Superior temporal gyrus (tissue), 1 donor: ENCODE results near the gene DNAJB5.
"Not testable (repeated sequence)": the region's sequence is repeated elsewhere in the genome, so short reads cannot be mapped to it uniquely, and the experiment has no call there.

Experiments
- DNase-seq: peaks from one replicate; pipeline ENCODE4 v3.0.0-alpha.2; 2016; ENCODE audit errors: extremely low spot score

The DNAJB5 gene

DNA sequence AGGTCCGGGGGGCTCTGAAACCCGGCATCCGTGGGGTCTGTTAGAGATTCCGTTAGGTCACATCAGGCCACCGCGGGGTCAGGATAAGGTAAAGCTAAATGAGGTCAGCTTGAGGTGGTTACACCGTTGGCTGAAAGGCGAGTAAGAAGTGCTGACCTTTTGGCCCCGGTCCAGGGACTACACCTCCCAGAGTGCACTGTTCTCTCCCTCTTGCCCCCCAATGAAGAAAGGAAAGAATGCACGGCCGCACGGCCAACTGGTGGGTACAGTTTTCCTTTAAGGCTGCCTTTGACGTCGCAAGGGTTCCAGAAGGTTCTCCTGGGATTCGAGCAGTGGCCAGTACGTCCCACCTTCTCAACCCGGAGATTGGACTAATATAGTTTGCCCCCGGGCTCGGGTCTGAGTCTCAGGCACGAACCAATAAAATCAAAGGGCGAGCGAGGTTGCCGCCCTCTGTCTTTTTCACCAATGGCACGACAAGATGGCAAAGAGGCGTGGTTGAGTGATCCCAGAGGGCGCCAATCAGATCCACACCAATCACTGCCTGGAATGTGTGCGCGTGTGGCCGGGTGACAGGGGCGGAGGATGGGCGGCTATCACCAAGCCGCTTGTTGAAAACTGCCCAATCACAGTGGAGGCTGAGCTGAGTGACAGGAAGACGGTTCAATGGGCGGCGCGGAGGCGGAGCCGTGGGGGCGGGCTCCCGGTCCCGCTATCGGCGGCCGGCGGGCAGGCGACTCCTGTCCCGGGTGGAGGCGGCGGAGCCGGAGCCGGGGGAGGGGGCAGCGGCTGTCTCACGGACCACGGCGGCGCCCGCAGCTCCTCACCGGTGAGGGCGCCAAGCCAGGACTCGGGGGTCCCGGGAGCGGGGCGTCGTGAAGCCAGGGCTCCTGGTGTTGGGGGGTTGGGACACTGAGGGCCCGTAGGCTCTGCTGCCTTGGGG, at the start of gene DNAJB5:
TSS of gene DNAJB5 (plus strand) at position 743 of the 943 bp plus-strand sequence. CDS start 886 bp downstream, outside the sequence.
- peak; percentile 100 for DNase-seq

DNA sequence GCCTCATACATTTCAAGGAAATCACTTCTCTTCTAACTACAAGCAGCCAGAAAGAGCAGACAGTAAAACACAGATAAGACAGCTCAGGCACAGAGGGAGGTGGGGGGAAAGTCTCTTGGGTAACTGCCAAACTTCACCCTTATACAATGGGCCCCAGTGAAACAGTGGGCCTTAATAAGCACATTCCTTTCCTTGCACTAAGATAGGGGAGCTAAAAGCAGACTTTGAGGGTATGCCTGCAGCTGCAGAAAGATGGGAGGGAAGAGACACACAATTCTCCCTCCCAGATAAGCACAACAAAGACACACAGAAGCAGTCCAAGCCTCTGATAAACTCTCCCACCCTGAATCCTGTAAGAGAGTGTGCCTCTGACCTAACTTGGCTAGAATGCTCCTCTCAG, 49.6 kb upstream of the DNAJB5 start:
- not testable (repeated sequence) for DNase-seq

DNA sequence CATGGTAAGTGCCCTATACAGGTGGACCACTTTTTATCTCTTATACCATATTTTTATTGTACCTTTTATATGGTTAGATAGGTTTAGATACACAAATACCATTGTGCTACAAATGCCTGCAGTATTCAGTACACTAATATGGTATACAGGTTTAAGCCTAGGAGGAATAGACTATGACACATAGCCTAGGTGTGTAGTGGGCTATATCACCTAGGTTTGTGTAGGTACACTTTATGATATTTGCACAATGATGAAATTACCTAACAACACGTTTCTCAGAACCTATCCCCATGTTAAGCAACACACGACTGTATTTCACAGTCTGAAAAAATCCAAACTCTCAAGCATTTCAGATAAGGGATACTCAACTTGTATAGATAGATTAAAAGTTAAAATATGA, 41.1 kb upstream of the DNAJB5 start:
- DNase-seq: no peak

DNA sequence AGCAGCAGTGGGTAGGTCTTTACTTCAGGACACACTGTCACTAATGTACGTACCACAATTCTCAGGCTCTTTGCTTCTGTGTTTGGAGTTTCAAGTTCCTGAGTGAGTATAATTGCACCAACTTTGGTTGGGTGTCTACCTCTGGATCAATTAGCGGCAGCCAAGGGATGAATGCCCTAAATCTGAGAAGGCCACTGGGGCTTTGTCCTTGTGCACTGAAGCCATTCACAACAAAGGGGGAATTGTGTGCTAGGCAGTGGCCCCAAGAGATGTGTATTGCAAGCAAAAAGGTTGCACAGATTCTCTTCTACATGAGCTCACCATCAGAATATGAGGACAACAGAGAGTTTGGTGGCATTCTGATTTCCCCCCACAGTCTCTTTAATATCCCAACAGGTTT, 35.3 kb upstream of the DNAJB5 start:
- DNase-seq: peak; percentile 24

DNA sequence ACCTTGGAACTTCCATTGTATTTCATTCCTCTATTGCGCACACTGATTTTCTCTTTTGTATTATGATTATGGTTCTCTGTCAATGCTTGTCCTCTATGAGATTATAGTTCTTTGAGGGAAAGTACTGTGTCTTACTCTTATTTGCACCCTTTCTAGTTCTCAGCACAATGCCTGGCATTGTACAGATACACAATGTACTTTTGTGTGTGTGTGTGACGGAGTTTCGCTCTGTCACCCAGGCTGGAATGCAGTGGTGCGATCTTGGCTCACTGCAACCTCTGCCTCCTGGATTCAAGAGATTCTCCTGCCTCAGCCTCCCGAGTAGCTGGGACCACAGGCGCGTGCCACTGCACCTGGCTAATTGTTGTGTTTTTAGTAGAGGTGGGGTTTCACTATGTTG, 33.5 kb upstream of the DNAJB5 start:
- not testable (repeated sequence) for DNase-seq

DNA sequence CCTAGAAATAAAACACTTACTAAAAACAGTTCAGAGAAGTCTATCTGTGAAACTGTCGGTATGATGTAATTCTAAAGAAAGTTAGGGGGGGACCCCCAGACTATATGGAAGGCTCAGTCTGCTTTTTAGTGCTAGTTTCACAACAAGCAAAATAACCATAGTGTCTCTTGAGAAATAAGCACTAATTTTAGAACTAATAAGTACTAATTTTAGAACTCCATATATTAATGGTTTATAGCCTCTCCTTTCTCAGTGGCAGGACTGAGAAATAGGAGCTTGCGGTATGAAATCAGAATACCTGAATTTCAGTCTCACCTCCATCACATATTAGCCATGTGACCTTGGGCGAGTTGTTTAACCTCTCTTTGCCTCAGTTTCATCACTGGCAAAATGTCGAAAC, 32.9 kb upstream of the DNAJB5 start:
- DNase-seq: no peak

DNA sequence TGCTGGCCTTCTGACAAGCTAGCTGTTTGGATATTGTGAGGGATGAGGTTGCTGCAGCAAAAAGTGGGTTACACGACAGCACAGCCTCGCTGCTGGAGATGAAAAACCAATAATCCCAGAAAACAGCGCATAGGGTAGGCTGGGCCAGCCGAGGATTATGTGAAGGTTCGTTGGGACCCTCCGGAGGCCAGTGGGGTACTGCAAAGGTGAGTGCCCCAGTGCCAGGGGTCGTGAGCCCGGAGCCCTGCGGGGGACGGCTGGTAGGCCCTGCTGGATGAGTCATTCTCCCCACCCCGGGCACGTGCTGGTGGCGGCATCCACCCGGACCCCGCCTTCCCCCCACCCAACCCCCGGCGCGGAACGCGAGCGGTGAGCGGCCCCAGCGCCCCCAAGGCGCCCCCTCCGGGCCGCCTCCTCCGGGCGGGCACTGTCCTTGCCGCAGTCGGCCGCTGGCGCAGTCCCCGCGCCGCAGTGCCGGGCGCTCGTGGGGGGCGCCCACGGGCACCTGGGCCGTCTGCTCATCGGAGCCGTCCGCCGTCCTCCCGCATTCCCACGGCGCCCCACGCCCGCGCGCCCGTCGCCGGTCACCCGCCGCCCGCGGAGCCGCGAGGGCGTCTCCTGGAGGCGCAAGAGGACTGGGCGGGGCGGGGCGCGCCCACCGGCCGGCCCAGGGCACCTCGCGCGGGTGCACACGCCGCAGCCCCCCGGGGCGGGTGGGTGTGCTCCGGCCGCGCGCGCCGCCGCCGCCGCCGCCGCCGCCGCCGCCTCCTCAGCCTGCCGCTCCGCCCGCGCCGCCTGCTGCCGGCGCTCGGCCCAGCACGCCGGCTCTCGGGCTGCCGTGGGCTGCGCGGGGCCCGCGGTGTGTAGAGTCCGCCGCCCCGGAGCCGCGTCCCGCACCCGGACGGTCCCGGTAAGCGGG, 31.8 kb upstream of the DNAJB5 start, which contains the start of gene PHF24:
TSS of gene PHF24 (plus strand) at position 794 of the 919 bp plus-strand sequence. CDS start 13,014 bp downstream, outside the sequence.
- DNase-seq: peak; percentile 37

DNA sequence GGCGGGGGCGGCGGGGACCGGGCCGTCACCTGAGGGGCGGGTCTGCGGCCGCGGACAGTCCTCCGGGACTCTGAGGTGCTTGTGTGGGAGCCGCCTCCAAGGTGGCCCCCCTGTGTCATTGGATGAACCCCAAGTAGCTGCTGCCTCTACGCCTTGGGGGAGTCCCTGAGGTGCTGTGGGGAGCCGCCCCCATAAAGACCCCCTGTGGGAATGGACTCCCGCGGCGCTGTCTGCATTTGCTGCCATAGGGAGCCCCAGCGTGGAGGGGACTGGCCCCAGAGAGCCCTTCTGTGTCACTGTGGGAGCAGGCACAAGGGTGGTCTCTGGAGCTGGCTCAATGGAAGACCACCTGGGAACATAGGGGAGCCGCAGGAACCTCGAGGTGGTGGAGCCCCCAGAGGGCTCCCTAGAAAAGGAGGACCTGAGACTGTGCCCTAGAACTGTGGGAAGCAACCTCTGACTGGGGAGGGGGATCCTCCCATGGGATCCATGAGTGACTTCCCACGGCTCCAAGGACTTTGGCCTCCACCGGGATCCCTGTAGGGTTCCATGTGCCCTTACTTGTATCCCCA, 31.0 kb upstream of the DNAJB5 start:
- no peak for DNase-seq

DNA sequence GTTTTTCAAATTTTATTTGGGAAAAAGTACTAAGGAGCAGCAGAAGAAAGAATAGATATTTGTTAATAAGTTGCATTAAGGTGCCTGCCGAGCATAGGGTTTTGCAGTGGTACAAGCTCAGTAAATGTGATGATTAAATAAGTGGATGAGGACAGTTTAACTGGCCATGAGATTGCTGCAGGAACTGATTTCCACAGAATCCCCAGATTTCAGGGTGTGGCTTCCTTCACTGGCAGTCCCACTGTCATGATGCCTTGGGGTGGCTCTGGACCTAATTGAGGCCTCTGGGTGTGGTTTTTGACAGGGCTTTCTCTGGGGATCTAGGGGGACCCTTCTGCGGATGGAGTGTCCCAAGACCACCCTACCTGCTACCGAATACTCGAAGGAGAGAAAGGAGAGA, 30.1 kb upstream of the DNAJB5 start:
- no peak for DNase-seq

DNA sequence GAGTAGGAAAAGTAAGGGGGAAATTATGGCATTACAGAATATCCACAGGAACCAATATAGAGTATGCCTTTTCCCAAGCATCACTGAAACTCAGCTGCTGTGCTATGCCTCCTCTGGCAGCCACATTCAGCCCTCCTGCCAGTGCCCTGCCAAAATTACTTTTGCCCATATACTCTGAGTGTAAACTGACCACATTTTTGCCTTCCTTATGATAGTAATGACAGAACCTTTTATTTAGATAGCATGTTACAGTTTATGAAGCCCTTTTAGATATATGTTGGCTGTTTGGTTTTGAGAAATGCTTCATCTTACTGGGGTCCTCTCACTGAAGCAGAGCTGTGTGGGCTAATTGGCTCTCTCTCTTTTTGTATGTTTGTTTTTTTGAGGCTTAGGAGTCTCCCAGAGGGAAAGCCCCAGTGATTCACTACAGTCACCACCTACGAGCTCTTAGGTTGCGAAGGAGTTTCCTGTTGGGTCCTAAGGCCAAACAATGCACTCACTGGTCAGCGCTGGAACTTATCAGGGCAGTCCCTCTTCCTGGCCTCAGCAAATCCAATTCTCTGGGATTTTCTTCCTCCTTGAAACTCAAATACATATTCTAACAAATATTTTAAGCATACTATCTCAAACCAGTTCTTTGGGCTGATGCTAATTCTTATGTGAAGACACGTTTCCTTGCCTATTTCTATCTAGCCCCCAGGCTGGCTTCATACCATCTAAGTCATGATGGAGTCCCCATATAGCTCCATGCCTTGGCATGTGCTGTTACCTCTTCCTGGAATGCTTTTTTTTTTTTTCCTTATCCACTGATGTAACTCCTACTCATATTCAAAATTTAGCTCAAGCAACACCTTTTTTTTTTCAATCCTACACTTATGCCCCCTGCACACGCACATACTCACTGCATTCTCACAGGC, 27.7 kb upstream of the DNAJB5 start:
- peak; percentile 56 for DNase-seq

DNA sequence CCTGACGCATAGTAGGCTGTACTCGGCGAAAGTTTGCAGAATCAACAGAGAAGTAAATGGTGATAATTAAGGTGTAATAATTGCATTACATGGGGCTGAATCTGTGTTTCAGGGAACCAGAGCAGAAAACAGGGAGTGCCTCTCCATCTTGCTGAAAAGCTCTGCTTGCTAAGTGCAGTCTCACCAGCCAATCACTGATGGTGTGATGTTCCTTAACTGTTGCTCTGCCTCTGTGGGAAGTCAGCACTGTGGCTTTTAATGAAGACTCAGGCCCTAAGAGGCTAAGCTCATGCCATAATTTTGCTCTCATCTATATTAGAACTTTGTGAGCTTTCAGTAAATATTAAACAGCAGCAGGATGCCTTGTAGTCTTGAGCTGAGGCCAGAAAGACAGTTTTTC, 27.0 kb upstream of the DNAJB5 start:
- peak; percentile 52 for DNase-seq

DNA sequence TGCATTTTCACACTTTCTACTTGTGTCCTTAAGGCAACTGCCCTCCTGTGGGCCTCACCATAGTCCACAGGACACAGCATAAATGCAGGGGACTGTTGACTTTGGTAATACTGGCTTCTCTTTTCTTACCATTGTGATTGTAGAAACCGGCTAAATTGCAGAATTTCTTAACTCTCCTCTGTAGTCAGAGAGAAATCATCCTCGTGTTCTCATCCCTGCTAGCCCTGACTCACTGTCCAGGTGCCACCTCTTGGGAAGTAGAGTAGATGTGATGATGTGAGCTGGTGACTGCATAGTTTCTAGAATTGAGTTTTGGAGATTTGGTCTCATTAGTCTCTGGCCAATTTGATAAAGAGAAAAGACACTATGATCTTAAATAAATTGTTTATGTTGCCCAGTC, 26.0 kb upstream of the DNAJB5 start:
- peak; percentile 17 for DNase-seq

DNA sequence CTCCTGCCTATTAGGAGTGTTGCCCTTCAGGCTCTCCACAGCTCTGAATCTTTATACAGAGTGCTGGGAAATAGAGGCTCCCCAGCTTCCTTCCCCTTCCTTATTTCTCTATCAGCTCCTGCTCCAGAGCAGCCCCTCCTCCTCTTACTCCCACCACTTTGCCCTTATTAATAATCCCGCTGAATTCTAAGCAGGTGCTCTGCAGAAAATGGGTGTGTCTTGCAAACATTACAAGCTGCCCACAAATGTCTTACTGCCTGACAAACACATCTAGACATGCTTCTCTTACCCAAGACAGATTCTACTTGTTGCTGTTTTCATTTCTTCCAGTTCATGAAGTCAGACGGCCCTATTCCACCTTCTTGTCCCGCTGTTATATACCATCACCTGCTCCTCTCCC, 25.1 kb upstream of the DNAJB5 start:
- no peak for DNase-seq

DNA sequence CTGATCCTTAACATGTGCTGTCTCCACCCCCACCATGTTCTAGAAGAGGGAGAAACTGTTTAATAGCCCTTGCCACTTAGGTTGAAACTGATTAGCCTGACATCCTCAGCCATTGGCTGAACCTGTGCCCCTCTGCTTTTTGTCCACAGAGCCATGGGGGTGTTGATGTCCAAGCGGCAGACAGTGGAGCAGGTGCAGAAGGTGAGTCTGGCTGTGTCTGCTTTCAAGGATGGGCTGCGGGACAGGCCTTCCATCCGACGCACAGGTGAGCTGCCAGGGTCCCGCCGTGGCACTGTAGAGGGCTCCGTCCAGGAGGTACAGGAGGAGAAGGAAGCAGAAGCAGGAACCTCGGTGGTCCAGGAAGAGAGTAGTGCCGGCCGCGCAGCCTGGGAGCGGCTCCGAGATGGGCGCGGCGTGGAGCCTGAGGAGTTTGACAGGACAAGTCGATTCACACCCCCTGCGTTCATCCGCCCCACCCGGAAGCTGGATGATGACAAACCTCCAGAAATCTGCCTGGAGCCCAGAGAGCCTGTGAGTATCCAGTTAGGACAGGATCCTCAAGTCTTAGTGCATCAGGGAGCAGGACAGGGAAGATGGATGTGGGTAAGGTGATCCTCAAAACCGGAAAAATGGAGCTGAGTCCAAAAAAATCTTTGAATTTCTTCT, 18.3 kb upstream of the DNAJB5 start:
- DNase-seq: no peak

DNA sequence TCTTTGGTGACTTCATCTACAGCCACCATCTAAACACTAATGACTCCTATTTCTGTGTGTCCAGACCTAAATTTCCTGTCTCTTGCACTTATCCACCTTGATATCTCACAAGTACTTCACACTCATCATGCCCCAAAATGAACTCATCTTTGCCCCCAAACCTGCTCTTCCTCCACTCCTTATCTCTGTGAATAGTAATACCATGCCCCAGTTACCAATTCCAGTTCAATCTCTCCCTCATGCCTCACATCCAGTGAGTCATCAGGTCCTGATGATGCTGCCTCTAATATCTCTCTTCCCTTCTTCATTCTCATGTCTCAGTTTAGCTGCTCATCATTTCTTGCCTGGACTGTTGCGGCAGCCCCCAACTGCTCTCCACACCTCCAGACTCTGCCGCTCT, 14.9 kb upstream of the DNAJB5 start:
- no peak for DNase-seq

DNA sequence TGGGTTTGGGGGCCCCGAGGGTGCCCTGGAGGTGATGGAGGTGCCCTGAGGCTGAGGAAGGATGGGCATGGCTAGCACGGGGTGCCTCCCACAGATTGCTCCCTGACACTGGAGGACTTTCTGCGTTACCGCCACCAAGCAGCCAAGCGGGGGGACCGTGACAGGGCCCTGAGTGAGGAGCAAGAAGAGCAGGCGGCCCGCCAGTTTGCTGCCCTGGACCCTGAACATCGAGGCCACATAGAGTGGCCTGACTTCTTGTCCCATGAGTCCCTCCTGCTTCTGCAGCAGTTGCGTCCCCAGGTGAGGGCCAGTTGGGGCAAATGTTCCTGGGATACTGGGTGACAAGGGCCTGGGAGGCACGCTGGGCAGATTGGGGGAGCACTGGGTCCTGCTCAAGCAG, 13.1 kb upstream of the DNAJB5 start:
- DNase-seq: no peak

DNA sequence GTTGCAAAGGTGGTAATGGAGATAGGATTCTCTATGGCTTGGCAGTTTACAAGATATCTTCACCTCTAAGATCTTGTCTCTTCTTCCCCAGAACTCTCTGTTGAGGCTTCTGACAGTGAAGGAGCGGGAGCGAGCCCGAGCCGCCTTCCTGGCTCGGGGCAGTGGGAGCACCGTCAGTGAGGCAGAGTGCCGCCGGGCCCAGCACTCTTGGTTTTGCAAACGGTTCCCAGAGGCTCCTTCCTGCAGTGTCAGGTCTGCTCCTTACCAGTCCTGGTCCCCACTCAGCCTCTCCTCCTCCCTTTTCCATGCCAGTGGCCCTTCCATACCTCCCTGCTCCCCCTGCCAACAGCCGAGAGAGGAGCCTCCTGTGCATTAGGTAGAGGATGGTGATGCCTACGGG, 12.6 kb upstream of the DNAJB5 start:
- no peak for DNase-seq

DNA sequence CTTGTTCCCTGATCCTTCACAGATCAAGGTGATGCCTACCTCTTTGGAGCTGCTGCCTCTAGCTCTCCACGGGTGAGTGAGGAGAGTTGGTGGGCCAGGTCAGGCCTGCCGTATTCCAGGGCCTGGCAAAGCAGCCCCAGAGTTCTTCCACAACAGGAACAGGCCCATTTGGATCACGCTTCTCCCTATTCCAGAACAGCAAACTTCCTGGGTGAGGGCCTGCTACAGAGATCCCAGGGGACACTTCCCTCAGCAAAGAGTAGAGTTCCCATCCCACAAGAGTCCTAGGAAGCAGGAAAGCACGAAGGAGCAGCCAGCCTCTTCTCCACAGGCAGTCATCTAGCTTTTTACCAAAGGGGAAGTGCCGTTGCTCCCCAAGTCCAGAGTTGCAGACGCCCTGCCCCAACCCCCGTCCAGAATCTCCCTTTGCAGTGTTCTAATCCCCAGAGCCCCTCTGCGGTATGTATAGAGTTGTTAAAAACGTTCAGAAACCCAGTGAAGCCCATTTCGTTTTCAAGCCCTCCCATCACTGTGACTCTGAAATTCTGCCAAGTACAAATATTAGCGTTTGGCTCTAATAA, 9.3 kb upstream of the DNAJB5 start:
- DNase-seq: no peak

DNA sequence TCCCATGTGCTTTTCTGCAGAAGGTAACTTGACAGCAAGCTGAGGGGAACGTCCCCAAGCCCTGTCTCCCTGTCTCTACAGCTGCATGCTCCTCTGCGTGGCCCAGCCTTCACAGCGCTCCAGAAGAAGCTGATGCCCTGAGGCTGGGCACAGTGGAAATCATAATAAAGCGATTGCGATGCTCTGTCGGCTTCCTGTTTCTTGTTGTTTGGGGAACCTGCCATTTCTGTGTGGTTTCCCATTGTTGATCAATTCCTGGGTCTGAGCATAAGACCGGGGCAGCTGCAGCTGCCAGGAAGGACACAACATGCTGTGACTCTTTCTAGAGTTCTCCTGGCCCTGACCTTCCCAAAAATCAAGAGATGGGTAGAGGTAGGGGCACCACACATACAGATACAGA, 7.2 kb upstream of the DNAJB5 start:
- DNase-seq: no peak

DNA sequence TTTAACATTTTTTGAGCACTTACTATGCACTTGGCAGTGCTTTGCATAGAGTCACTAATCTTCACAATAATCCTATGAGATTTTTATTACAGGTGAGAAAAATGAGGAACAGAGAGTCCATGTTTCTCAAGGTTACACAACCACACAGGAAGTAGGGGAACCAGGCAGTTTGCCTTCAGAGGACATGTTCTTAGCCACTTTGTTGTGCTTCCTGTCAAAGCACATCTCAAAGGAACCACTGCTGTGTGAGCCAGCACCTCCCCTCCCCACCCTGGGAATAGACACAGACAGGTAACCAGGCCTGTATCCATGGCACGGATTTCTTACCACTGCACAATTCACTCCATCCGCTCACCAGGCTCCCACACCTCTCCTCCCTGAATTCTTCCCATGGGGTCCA, 6.3 kb upstream of the DNAJB5 start:
- DNase-seq: no peak
